GM12873 (cell line): ENCODE data around the gene OR10A5.

Experiments used
- CTCF ChIP-seq: IDR thresholded peaks from 2 replicates; pipeline ENCODE4 v1.5.1; 2012; ENCODE audit warnings: low read depth, mild to moderate bottlenecking, moderate library complexity, low read length, control low read depth; ENCODE audit not compliant: insufficient read depth; ENCODE audit errors: missing control alignments

Gene OR10A5

GRCh38 chr11:6845383-6845782 is at the start of gene OR10A5:
Gene OR10A5, plus strand, starts transcription at chr11:6845683. Its CDS starts 0 bp downstream, at chr11:6845683.
- TF ChIP-seq CTCF = no peak

GRCh38 chr11:6799402-6799801 is 46.1 kb upstream of the OR10A5 start, which contains the start of gene OR6A2:
Gene OR6A2, minus strand, starts transcription at chr11:6799689. Its CDS starts 3,981 bp downstream, at chr11:6795708.
- TF ChIP-seq CTCF = no peak

GRCh38 chr11:6812390-6813005 is 33.0 kb upstream of the OR10A5 start:
- peak; percentile 97 for TF ChIP-seq CTCF

- no peak for TF ChIP-seq CTCF
Measured at GRCh38 chr11:6813656-6814055, 31.8 kb upstream of the OR10A5 start.

GRCh38 chr11:6817694-6818093 is 27.8 kb upstream of the OR10A5 start:
- TF ChIP-seq CTCF = no peak

GRCh38 chr11:6818967-6819366 is 26.5 kb upstream of the OR10A5 start:
- TF ChIP-seq CTCF = no peak

- no peak for TF ChIP-seq CTCF
Measured at GRCh38 chr11:6824136-6824823, 21.2 kb upstream of the OR10A5 start.
